ENCODE measurements around the gene ALOX15B.
"Not testable (repeated sequence)": the region's sequence is repeated elsewhere in the genome, so short reads cannot be mapped to it uniquely, and the experiment has no call there.

Gene ALOX15B

DNA sequence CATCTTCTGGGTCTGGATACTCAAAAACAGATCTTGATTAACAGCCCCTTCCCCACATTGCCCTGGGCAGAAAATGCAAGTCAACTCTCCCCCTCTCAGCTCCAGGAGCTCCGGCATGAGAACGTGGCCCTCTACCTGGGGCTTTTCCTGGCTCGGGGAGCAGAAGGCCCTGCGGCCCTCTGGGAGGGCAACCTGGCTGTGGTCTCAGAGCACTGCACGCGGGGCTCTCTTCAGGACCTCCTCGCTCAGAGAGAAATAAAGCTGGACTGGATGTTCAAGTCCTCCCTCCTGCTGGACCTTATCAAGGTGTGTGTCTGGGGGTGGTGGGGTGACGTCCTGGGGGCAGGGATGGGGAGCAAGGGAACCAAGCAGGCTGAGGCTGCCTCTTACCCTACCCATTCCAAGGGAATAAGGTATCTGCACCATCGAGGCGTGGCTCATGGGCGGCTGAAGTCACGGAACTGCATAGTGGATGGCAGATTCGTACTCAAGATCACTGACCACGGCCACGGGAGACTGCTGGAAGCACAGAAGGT lies 26.7 kb upstream of the ALOX15B start:
- DNase-seq (ENCODE audit: low read depth), result no peak

DNA sequence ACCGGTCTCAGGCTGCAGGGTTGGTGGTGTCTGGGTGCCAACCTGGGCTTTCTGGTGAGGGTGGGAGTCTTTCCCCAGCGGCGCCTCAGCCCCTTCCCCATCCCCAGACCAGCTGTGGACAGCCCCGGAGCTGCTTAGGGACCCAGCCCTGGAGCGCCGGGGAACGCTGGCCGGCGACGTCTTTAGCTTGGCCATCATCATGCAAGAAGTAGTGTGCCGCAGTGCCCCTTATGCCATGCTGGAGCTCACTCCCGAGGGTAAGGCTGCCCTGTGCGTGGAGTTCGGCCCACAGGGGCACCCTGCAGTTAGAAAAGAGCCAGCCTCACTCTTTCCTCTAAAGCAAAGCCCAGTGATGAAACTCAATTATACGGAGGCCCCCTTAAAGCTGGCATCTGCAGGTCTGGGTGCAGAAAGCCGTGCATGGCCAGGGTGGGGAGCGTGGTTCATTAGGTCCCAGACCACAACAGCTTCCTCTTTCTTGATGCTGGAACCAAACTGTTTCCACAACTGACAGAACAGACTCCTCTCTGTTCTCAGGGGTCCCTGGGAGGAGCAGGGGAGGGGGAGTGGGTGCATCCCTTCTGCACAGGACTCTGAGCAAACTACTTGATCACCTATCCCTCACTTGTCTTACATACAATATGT lies 25.7 kb upstream of the ALOX15B start:
- no peak for DNase-seq (ENCODE audit: low read depth)
- no peak overlapping the region for H3K4me3 ChIP-seq (ENCODE audit: low read depth, low read length)

More for the DNA sequence above, 26.7 kb upstream of the ALOX15B start:
- no peak overlapping the region for H3K4me3 ChIP-seq (ENCODE audit: low read depth, low read length)

DNA sequence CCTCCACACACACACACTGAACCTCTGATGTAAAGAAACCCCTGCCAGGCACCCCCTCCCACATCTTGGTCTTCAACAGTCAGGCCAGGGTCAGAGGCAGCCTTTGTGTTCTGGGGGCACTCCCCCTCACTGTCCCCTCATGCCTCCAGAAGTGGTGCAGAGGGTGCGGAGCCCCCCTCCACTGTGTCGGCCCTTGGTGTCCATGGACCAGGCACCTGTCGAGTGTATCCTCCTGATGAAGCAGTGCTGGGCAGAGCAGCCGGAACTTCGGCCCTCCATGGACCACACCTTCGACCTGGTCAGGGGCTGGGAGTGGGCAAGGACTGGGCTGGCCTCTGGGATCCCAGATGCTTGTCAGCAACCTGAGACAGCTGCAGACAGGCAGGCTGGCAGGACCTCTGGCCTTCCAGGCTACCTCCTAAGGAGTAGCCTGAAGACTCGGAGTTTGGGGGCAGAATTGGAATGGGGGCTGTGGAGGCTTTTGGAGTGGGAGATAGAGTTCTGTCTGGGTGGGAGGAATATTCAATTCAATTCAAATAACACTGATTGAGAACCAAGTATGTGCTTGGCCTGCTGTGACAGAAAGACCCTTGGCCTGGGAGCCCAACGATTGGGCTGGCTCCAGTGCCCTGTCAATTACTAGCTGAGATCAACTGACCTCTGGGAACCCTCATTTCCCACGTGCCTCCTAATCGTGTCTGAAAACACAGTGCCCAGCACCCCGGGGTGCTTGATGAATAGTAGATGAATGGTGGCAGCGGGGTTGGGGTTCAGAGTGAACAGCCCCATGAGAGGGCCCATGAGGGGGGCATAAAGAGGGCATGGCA lies 24.9 kb upstream of the ALOX15B start:
- H3K4me3 ChIP-seq (ENCODE audit: low read depth, low read length), result no peak overlapping the region
- DNase-seq (ENCODE audit: low read depth), result no peak

DNA sequence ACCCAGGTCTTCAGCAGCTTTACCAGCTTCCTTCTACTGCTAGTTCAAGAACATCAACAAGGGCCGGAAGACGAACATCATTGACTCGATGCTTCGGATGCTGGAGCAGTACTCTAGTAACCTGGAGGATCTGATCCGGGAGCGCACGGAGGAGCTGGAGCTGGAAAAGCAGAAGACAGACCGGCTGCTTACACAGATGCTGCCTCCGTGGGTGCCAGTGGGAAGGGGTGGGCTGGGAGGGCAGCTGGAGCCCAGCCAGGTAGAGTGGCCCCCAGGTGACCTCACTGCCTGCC lies 24.4 kb upstream of the ALOX15B start:
- no peak overlapping the region for H3K4me3 ChIP-seq (ENCODE audit: low read depth, low read length)
- no peak for DNase-seq (ENCODE audit: low read depth)

DNA sequence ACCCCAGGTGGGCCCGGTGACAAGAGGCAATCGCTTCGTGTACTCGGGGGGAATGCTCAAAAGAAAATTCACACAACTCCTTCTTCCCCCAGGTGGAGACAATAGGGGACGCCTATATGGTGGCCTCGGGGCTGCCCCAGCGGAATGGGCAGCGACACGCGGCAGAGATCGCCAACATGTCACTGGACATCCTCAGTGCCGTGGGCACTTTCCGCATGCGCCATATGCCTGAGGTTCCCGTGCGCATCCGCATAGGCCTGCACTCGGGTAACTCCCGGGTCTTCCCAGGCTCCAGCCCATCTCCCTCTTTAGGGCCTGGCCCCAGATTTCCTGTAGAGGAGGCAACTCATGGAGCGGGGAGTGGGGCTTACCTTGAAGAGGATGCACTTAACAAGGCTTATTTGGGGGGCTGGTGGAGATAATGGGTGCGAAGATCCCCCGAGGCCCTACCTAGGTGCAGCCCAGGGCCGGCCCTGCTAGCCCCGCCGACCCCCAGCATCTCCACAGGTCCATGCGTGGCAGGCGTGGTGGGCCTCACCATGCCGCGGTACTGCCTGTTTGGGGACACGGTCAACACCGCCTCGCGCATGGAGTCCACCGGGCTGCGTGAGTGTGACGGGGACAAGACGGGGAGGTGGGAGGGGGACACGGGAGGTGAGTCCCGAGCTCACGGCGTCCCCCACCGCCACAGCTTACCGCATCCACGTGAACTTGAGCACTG lies 23.5 kb upstream of the ALOX15B start:
- H3K4me3 ChIP-seq (ENCODE audit: low read depth, low read length), result no peak overlapping the region
- no peak for DNase-seq (ENCODE audit: low read depth)

DNA sequence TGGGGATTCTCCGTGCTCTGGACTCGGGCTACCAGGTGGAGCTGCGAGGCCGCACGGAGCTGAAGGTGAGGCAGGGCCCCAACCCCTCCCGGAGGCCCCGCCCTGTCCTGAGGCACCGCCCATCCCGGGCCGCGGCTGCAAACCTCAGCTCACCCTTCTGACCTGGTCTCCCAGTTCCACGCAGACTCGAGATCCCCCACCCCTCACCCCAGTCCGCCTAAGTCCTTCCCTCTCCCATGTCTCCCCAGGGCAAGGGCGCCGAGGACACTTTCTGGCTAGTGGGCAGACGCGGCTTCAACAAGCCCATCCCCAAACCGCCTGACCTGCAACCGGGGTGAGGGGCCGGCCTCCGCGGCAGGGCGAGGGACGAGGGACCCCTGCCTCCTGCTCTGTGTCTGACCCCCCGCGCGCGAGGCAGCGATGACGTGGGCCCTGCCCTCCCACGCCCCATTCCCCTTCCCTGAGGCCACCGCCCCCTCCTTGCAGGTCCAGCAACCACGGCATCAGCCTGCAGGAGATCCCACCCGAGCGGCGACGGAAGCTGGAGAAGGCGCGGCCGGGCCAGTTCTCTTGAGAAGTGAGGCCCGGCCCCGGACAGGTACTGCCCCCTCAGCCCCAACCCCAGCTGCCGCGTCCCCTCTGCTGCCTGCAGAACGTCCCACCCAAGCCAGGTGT lies 22.8 kb upstream of the ALOX15B start:
- no peak for DNase-seq (ENCODE audit: low read depth)
- H3K4me3 ChIP-seq (ENCODE audit: low read depth, low read length), result peak overlapping the region; percentile 37

DNA sequence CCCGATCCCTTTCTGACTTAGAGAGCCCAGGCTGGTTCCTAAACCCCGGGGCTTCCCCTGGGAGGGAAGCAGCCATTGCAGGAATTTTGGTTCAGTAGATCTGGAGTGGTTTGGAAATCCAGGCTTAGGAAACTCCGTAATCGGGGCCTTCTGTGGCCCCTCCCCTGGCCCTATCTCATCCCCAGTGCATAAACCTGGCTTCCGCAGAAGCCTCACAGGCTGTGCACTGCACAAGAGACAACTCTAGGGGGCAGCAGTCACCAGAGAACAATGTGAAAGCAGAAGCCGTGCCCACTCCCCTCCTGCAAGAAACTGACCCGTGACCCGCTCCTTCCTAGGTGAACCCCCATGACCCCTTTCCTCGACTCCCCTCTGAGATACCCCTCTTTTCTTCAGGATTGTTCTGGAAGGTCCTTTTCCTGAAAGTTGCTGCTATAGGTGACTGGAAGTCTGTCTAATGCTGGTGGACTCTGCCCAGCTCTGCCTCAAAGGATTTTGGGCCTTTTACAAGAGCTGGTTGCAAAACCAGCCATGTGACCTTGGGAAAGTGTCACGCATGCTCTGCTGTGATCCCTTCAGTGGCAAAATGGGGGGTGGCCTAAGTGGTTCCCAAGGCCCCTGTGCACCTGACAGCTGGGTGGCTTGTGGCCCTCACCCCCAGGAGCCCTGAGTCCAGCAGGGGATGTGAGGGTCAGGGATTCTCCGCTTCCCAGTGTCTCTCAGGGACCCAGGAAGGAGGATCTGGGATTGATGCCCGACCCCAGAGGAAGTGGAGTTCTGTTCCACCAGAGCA lies 22.0 kb upstream of the ALOX15B start:
- H3K4me3 ChIP-seq (ENCODE audit: low read depth, low read length), result peak overlapping the region; percentile 37
- no peak for DNase-seq (ENCODE audit: low read depth)

DNA sequence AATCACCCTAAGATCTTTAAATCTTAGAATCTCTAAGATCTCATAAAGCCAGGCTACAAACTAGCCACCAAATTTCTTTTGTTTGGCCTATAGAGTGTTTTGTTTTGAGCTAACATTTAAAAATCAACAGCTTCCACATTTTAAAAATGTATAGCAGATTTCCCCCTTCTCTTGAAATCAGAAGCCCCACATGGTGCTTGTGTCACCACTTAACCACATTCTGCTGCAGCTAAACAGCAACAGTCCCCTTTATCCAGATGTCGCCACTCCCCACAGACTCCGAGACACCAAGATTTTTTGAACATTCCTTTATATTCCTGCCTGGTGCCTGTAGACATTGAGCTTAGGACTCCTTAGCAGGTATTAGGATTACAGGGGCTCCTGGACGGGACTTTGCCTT lies 20.4 kb upstream of the ALOX15B start:
- no peak overlapping the region for H3K4me3 ChIP-seq (ENCODE audit: low read depth, low read length)
- DNase-seq (ENCODE audit: low read depth), result no peak

DNA sequence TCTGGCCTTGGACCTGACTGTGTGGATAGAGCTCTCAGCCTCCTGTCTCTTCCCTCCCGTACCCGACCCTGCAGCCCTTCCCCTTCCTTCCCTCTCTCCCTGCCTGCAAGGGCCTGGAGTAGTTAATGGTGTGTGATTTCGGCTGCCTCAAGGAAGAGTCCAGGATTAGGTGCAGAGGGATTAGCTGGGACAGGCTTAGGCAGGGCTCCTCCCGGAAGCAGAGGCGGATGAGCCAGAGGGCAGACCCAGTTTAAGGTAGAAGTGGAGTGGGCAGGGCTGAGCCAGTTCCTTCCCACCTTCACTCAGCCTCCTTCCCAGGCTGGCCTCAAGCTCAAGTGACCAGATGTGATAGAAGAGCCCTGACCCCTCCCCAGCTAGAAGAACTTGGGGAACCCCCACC lies 19.7 kb upstream of the ALOX15B start:
- H3K4me3 ChIP-seq (ENCODE audit: low read depth, low read length), result no peak overlapping the region
- no peak for DNase-seq (ENCODE audit: low read depth)

DNA sequence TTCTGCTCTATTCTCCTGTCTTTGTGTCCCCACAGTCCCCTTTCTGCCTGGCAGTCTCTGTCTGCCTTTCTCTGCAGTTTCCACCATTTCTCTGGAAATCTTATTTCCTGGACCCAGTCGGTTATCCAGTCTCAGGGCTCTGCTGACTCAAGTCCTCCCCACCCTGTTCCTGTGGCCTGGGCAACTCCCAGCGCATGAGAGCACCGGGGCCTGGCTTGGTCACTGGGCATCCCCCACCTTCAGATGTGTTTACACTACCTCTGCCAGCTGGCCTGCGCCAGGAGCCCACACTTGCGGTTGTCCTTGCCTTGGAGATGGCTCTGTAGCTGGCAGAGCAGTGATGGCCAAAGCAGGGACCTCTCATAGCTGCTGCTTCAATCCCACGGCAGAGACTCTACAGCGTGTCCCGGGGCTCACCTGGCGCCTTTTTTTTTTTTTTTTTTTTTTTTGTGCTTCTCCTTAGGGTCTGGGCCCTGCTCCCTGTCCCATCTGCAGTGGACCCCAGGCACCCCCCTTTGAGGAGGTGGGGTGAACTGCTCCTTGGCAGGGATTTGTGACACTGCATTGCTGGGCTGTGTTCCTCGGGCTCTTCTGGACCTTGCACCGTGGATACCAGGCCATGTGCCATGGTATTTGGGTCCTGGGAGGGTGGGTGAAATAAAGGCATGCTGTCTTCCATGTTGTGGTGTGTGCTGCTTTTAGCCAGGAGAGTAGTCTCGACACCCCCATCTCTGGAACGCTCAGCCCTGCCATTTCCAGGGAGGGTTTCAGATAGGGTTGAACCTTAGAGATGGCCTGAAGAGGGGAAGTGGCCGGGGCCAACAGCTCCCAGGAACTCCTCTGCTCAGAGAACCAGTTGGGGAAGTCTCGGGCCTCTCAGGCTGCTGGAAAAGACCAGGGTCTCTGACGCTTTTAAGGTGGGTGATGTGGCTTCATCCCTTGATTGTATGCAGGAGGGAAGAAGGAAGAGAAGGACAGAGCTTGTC lies 18.9 kb upstream of the ALOX15B start:
- no peak overlapping the region for H3K4me3 ChIP-seq (ENCODE audit: low read depth, low read length)
- DNase-seq (ENCODE audit: low read depth), result no peak

DNA sequence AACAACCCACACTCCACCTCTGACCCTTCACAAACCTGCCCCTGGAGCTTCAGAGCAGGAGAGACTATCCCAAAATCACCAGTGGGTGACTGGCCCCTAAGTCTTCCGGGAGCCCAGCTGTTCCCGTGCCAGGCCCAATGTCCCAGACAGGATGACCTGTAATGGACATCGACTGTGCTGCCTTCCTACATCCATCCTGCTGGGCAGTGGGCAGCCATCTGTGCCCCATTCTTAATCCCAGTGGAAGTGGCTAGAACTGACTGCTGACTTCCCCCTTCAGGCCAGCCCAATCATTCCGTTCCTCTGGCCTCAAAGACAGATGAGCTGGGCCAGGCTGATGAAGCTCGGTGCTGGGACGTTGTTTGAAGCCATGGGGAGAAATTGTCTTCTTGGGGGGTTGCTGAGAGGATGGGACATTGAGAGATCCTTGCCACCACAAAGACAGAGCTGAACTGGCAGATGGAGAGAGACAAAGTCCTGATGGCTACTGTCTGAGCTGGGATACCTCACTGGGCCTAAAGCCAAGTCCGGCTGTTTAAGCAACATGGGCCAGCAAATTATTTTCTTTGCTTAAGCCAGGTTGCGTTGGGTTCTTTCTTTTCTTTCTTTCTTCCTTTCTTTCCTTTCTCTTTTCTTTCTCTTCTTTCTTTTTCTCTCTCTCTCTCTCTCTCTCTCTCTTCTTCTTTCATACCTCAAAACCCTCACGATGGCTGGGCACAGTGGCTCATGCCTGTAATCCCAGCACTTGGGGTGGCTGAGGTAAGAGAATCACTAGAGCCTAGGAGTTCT lies 17.9 kb upstream of the ALOX15B start:
- no peak overlapping the region for H3K4me3 ChIP-seq (ENCODE audit: low read depth, low read length)

DNA sequence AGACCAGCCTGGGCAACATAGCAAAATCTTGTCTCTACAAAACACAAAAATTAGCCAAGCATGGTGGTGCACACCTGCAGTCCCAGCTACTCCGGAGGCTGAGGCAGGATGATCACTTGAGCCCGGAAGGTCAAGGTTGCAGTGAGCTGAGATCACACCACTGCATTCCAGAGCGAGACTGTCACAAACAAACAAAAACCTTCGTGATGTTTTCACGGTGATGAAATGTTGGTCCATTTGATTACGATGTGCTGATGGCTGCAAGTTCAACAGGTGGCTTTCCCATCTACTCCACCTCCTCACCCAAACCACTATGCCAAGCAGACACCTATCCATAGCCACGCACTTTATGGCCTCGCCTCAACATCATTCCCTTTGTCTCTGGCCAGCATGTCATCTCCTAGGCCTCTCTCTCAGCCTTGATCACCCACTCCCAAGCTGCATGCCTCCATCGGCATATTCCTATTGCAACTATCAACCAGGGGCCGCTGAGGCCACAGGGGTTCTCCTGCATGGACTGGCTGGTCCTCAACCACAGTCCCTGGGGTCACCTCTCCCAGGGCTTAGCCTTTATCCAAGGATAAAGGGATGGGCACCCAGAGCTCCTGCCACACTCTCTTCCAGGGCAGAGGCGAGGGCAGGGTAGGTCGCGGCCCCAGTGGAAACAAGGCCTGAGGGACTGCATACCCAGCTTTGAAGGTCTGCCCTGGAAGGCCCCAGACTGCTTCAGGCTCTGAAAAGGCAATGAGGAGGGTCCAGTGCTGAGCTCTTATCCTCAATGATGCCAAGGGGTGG lies 17.1 kb upstream of the ALOX15B start:
- no peak for DNase-seq (ENCODE audit: low read depth)

More for the DNA sequence above, 17.9 kb upstream of the ALOX15B start:
- no peak for DNase-seq (ENCODE audit: low read depth)

DNA sequence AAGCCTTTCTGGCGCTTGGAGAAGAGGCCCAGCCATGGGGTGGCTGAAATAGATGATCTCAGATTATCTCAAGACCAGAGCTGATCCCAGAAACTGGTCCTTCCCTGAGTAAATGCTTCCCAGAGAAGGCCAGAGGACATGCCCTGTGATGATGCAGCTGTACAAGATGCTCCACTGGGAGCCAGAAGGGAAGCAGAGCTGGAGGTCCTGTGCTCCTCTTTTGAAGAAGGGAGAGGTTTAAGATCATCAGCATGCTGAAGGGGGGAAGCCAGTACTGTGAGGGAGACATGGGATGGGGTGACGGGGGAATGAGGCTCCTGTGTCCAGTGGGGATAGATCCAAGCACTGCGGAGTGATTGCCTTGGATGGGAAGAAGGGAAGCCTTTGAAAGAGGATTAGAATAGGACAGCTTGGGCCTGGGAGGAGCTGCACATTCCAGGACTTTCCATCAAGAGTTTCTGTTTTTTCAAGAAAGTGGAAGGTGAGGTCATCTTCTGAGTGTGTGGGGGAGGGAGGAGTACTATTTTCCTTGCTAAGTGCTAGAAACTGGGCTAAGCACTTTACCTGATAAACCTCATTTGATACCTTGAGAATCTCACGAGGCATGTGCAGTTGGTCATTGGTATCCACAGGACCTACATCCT lies 16.4 kb upstream of the ALOX15B start:
- no peak overlapping the region for H3K4me3 ChIP-seq (ENCODE audit: low read depth, low read length)
- DNase-seq (ENCODE audit: low read depth), result no peak

More for the DNA sequence above, 17.1 kb upstream of the ALOX15B start:
- no peak overlapping the region for H3K4me3 ChIP-seq (ENCODE audit: low read depth, low read length)

DNA sequence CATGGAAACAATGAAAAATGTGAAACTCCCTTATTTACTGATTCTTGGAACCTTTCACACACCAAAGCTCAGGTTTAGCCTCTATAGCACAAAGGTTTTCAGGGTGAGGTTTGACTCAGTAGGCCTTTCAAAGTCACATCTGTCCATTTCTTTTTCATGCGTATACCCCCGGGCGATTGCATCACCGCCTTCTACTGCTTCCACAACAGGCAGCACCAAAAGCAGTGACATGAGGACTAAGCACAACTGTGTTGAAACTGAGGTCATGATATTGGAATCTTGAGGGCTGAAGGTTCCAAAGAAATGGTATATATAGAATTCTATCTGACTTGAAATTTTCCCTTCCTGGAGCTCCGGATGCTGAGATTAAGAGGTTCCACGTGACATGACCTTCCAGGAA lies 14.7 kb upstream of the ALOX15B start:
- not testable (repeated sequence) for DNase-seq (ENCODE audit: low read depth)

DNA sequence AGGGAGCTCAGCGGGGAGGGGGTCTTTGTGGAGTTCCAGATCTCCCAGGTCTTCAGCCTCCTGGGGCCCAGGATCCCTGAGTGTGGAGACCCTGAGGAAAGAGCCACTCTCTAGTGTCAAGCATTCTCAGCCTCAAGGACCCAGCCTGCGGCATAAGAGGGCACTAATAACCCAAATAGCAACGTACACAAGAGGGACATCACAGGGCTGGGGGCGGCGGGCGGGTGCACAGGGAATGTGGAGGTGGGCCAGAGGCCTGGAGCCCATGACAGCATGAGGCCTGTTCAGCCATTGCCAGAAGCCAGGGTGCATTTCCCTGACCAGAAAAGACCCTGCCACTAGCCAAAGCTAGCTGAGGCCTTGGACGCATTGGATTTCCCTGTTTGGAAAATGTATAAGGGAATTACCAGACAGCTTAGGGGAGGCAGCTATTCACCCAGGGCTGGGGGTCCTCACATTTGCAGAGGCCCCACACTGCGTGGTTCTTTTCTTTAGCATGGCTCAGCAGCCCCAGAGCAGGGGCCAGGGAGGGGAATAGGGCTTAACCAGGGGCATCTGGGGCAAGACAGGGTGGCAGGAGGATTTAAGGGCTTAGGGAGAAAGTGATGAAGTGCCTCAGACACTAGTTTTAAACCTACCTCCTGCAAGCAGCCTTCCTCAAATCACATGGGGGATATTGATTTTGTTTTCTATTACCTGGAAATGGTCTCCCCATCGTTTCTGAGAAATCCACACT lies 13.5 kb upstream of the ALOX15B start:
- no peak for DNase-seq (ENCODE audit: low read depth)
- H3K4me3 ChIP-seq (ENCODE audit: low read depth, low read length), result no peak overlapping the region

More for the DNA sequence above, 14.7 kb upstream of the ALOX15B start:
- H3K4me3 ChIP-seq (ENCODE audit: low read depth, low read length), result not testable (repeated sequence)

All from skeletal muscle cell (primary cell).